Fibroblast of mammary gland (primary cell): ENCODE measurements around the gene AGR3.

Experiments
- DNase-seq: peaks from one replicate; pipeline ENCODE4 v3.0.0-alpha.2; 2010; ENCODE audit warnings: low read depth
- H3K4me3 ChIP-seq: 2 replicates; pipeline ENCODE4 v1.5.1; 2011; ENCODE audit warnings: low read depth, mild to moderate bottlenecking, low read length, moderate library complexity; ENCODE audit not compliant: control insufficient read depth
- TF ChIP-seq, protein P1 (sequence below): conservative IDR thresholded peaks from 2 replicates; pipeline ENCODE4 v1.5.1; 2011; ENCODE audit warnings: low read depth, low read length, inconsistent platforms; ENCODE audit not compliant: control insufficient read depth, insufficient read depth

AGR3 gene

DNA sequence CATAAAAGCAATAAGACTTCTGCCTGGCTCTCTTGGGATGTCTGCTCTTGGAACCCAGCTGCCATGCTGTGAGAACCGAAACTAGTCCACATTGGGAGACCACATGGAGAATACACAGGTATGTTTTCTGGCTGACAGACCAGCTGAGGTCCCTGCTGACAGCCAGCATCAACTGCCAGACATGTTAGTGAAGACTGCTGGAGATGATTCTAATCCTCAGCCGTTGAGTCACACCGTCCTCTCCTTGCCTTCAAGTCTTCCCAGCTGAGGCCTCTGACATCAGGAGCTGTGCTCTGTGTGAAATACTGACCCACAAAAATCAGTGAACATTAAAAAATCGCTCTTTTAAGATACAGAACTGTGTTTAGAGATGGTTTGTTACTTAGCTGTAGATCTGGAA lies 40.1 kb downstream of the AGR3 start:
- TF ChIP-seq, protein P1, sequence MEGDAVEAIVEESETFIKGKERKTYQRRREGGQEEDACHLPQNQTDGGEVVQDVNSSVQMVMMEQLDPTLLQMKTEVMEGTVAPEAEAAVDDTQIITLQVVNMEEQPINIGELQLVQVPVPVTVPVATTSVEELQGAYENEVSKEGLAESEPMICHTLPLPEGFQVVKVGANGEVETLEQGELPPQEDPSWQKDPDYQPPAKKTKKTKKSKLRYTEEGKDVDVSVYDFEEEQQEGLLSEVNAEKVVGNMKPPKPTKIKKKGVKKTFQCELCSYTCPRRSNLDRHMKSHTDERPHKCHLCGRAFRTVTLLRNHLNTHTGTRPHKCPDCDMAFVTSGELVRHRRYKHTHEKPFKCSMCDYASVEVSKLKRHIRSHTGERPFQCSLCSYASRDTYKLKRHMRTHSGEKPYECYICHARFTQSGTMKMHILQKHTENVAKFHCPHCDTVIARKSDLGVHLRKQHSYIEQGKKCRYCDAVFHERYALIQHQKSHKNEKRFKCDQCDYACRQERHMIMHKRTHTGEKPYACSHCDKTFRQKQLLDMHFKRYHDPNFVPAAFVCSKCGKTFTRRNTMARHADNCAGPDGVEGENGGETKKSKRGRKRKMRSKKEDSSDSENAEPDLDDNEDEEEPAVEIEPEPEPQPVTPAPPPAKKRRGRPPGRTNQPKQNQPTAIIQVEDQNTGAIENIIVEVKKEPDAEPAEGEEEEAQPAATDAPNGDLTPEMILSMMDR, result no peak
- DNase-seq, result peak; percentile 10
- no peak overlapping the region for H3K4me3 ChIP-seq

DNA sequence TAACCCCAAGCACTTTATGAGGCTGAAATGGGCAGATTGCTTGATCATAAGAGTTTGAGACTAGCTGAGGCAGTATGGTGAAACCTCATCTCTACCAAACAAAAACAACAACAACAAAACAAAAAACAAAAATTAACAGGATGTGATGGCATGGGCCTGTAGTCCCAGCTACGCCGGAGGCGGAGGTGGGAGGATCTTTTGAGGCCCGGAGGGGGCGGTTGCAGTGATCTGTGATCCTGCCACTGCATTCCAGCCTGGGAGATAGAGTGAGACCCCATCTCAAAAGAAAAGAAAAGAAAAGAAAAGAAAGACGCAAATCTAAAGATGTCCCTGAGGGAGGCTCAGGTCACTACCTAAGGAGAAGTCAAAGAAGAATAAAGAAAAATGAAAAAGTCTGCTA lies 41.7 kb downstream of the AGR3 start:
- DNase-seq, result no peak
- no peak overlapping the region for H3K4me3 ChIP-seq
- TF ChIP-seq, protein P1, result no peak

DNA sequence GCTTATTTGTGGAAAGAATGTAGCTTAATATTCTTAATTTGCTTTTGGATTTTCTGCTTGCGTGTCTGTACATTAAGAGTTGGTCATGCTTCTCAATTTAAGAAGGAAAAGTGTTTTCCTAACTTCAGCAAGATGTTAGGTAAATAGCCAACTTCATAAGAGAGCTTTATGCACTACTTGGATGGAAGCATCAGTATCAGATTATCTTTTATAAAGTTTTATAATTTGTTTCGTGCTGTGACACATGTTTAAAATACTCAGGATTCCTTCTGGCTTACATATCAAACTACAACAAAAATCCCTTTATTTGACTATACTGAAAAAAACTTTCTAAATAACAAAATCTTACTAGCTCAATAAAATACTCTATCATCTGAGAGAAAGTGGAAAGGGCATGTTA lies 42.1 kb downstream of the AGR3 start:
- TF ChIP-seq, protein P1, result no peak
- no peak overlapping the region for H3K4me3 ChIP-seq
- DNase-seq, result no peak

DNA sequence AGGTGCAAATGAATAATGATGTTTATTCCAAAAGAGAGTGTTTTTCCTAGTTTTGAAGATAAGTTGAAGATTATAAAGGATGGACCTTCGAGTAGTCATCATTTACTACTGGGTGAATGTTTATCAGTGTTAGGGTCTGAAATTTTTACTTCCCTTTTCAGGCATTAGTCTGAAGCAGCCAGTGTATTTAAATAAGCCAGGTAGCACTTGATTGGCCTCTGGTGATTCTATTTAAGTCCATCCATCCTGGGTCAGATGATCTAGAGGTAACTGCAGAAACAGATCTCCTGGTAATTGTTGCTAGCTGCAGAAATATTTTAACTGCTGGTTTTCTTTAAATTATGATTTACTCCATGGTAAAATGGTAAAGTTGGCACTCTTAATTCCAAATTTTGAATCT lies 42.9 kb downstream of the AGR3 start:
- TF ChIP-seq, protein P1, result no peak
- H3K4me3 ChIP-seq, result no peak overlapping the region
- no peak for DNase-seq

DNA sequence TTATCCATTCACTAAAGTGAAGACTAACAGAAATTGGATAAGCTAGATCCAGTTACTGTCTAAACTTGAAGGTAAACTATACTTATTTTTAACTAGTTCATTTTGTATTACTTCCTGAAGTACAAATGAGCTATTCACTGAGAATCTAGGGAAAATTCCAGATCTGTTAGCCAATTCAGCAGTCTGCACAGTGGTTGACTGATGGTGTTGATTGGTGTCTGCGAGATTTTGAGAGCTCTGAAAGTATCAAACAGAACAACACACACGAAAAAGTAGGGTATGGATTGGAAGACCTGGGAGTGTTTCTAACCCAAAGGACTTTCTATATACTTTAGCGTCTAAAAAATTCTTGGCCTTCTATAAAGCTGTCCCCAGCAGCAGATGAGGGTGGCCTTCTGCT lies 43.4 kb downstream of the AGR3 start:
- TF ChIP-seq, protein P1, result no peak
- DNase-seq, result no peak
- H3K4me3 ChIP-seq, result no peak overlapping the region

DNA sequence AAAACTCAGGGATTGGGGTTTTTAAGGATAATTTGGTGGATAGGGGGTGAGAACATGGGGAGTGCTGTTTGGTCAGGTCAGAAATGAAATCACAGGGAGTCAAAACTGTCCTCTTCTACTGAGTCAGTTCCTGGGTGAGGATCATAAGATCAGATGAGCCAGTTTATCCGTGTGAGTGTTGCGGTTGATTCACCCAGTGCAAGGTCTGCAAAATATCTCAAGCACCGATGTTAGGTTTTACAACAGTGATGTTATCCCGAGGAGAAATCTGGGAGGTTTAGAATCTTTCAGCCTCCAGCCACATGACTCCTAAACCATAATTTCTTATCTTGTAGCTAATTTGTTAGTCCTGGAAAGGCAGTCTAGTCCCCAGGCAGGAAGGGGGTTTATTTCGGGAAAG lies 45.3 kb downstream of the AGR3 start:
- no peak overlapping the region for H3K4me3 ChIP-seq
- DNase-seq, result peak; percentile 16
- TF ChIP-seq, protein P1, result no peak

DNA sequence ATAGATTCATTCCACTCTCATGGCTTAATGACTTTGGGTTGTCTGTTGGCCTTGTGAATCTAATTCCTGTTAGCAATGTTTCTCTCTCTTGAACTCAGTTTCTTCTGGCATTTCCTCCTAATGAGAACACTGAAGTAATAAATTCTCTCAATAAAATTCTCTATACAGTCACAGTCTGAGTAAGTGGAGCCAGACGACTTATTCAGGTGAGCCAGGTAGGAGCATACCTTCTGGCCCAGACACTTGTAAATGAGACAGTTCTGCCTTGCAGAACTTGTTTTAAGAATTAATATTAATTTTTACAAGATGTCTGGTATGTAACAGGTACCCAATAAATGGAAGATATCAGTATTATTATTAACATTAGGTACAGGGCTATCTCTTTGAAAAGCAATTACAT lies 48.4 kb downstream of the AGR3 start:
- TF ChIP-seq, protein P1, result no peak
- no peak overlapping the region for H3K4me3 ChIP-seq
- no peak for DNase-seq
